DND-41 (cell line): ENCODE data around the gene PTPRJ.

ENCODE experiments used
- EZH2 ChIP-seq: IDR thresholded peaks from 3 replicates; pipeline ENCODE4 v1.6.1; 2012; ENCODE audit warnings: borderline replicate concordance, low read depth, mild to moderate bottlenecking, moderate library complexity, low read length, inconsistent platforms; ENCODE audit not compliant: severe bottlenecking
- TF ChIP-seq, protein P1 (sequence below): IDR thresholded peaks from 2 replicates; pipeline ENCODE4 v1.5.1; 2012; ENCODE audit warnings: borderline replicate concordance, low read length, moderate library complexity, mild to moderate bottlenecking; ENCODE audit not compliant: poor library complexity, severe bottlenecking; ENCODE audit errors: extremely low read depth

GRCh38 chr11:48114740-48115139, 134.4 kb downstream of the PTPRJ start:
- TF ChIP-seq, protein P1, sequence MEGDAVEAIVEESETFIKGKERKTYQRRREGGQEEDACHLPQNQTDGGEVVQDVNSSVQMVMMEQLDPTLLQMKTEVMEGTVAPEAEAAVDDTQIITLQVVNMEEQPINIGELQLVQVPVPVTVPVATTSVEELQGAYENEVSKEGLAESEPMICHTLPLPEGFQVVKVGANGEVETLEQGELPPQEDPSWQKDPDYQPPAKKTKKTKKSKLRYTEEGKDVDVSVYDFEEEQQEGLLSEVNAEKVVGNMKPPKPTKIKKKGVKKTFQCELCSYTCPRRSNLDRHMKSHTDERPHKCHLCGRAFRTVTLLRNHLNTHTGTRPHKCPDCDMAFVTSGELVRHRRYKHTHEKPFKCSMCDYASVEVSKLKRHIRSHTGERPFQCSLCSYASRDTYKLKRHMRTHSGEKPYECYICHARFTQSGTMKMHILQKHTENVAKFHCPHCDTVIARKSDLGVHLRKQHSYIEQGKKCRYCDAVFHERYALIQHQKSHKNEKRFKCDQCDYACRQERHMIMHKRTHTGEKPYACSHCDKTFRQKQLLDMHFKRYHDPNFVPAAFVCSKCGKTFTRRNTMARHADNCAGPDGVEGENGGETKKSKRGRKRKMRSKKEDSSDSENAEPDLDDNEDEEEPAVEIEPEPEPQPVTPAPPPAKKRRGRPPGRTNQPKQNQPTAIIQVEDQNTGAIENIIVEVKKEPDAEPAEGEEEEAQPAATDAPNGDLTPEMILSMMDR, result no peak
- TF ChIP-seq EZH2, result no peak
